ENCODE measurements around the gene SRMS.

The SRMS gene

DNA sequence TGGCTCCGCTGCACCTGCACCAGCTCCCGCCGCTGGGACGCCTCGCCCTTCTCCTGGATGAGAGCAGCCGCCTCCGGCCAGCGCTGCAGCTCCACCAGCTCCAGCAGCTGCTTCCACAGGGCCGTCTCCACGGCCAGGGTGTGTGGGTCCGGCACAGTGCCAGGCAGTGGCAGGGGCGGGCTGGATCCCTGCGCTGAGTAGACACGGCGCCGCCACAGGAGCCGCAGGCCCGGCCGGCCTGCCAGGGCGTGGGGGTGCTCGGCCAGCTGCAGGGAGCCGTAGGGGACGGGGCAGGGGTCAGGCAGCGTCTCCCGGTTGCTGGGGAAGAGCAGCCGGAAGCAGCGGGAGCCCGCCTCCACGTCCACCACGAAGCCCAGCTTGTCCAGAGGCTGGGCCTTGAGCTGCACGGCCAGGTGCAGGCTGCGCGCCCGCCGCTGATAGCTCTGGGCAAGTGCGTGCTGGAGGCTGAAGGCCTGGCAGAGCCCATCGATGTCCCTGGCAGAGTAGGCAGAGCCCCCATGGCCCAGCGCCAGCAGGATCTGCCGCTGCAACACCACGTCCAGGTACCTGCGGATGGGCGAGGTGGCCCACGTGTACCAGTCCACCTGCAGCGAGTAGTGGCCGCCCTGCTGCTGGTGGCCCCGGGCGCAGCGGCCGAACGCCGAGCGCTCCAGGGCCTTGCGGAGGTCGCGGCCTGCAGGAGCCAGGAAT, 15.8 kb upstream of the SRMS start:
- DNase-seq = no peak
- no peak overlapping the region for H2BK5ac ChIP-seq (ENCODE audit: low read depth, low read length, poor library complexity)
- H4K12ac ChIP-seq (ENCODE audit: low read depth, low read length) = no peak overlapping the region
- WGBS (ENCODE audit: extremely low coverage, insufficient coverage, insufficient read length) = no CpG with 5 or more reads among the region's 55 CpGs
- H3K14ac ChIP-seq (ENCODE audit: low read length) = no peak overlapping the region
- no peak overlapping the region for H2BK12ac ChIP-seq (ENCODE audit: low read length)
- H3K4ac ChIP-seq (ENCODE audit: low read depth, low read length) = no peak overlapping the region
- H3K79me2 ChIP-seq (ENCODE audit: control insufficient read depth, insufficient read depth, low read length, poor library complexity) = no peaks in the 10 kb centered on the region
- H4K8ac ChIP-seq (ENCODE audit: low read depth, low read length) = no peak overlapping the region
- no peaks in the 10 kb centered on the region for H3K4me1 ChIP-seq (ENCODE audit: control insufficient read depth in 1 of 2, insufficient read depth in 2 of 2, low read length in 2 of 2)
- H2AK5ac ChIP-seq (ENCODE audit: low read length) = no peak overlapping the region
- no peak overlapping the region for H2BK120ac ChIP-seq (ENCODE audit: insufficient read depth, low read length, poor library complexity)
- no peak overlapping the region for H2AFZ ChIP-seq (ENCODE audit: insufficient read depth, low read length, poor library complexity)
- H3K23ac ChIP-seq (ENCODE audit: low read length) = no peak overlapping the region
- H3K36me3 ChIP-seq (ENCODE audit: control insufficient read depth in 1 of 2, insufficient read depth in 2 of 2, low read length in 2 of 2) = peaks cover 34 to 53% of the 10 kb centered on the region in 2 experiments
- no peak overlapping the region for H4K91ac ChIP-seq (ENCODE audit: low read depth, low read length)
- H3K9me3 ChIP-seq (ENCODE audit: insufficient read depth, low read depth, low read length) = peaks cover 6% of the 10 kb centered on the region
- H3K9ac ChIP-seq (ENCODE audit: low read length) = no peak overlapping the region
- no peak overlapping the region for H3K18ac ChIP-seq (ENCODE audit: low read length)
- no peak overlapping the region for H3K4me3 ChIP-seq (ENCODE audit: low read depth, low read length)
- H3K27me3 ChIP-seq (ENCODE audit: insufficient read depth, low read length) = no peaks in the 10 kb centered on the region
- H3K27ac ChIP-seq (ENCODE audit: low read depth, low read length) = no peak overlapping the region
- no peak overlapping the region for H3K4me2 ChIP-seq (ENCODE audit: low read length)
- H3K79me1 ChIP-seq (ENCODE audit: low read length) = no peaks in the 10 kb centered on the region

GRCh38 chr20:63562461-63563224, 15.1 kb upstream of the SRMS start:
- no peak overlapping the region for H4K8ac ChIP-seq (ENCODE audit: low read depth, low read length)
- H4K91ac ChIP-seq (ENCODE audit: low read depth, low read length) = no peak overlapping the region
- H3K4ac ChIP-seq (ENCODE audit: low read depth, low read length) = no peak overlapping the region
- H3K27me3 ChIP-seq (ENCODE audit: insufficient read depth, low read length) = no peaks in the 10 kb centered on the region
- H3K79me2 ChIP-seq (ENCODE audit: control insufficient read depth, insufficient read depth, low read length, poor library complexity) = no peaks in the 10 kb centered on the region
- no peak overlapping the region for H3K23ac ChIP-seq (ENCODE audit: low read length)
- peaks cover 6% of the 10 kb centered on the region for H3K9me3 ChIP-seq (ENCODE audit: insufficient read depth, low read depth, low read length)
- H3K9ac ChIP-seq (ENCODE audit: low read length) = no peak overlapping the region
- H3K4me2 ChIP-seq (ENCODE audit: low read length) = no peak overlapping the region
- no CpG with 5 or more reads among the region's 54 CpGs for WGBS (ENCODE audit: extremely low coverage, insufficient coverage, insufficient read length)
- H3K14ac ChIP-seq (ENCODE audit: low read length) = no peak overlapping the region
- no peak overlapping the region for H2AK5ac ChIP-seq (ENCODE audit: low read length)
- no peak overlapping the region for H3K18ac ChIP-seq (ENCODE audit: low read length)
- H2BK120ac ChIP-seq (ENCODE audit: insufficient read depth, low read length, poor library complexity) = no peak overlapping the region
- no peak overlapping the region for H2BK12ac ChIP-seq (ENCODE audit: low read length)
- H3K79me1 ChIP-seq (ENCODE audit: low read length) = no peaks in the 10 kb centered on the region
- DNase-seq = no peak
- no peak overlapping the region for H2BK5ac ChIP-seq (ENCODE audit: low read depth, low read length, poor library complexity)
- H3K4me1 ChIP-seq (ENCODE audit: control insufficient read depth in 1 of 2, insufficient read depth in 2 of 2, low read length in 2 of 2) = no peaks in the 10 kb centered on the region
- no peak overlapping the region for H3K4me3 ChIP-seq (ENCODE audit: low read depth, low read length)
- H3K36me3 ChIP-seq (ENCODE audit: control insufficient read depth in 1 of 2, insufficient read depth in 2 of 2, low read length in 2 of 2) = peaks cover 34 to 50% of the 10 kb centered on the region in 2 experiments
- no peak overlapping the region for H4K12ac ChIP-seq (ENCODE audit: low read depth, low read length)
- no peak overlapping the region for H2AFZ ChIP-seq (ENCODE audit: insufficient read depth, low read length, poor library complexity)
- H3K27ac ChIP-seq (ENCODE audit: low read depth, low read length) = no peak overlapping the region

DNA sequence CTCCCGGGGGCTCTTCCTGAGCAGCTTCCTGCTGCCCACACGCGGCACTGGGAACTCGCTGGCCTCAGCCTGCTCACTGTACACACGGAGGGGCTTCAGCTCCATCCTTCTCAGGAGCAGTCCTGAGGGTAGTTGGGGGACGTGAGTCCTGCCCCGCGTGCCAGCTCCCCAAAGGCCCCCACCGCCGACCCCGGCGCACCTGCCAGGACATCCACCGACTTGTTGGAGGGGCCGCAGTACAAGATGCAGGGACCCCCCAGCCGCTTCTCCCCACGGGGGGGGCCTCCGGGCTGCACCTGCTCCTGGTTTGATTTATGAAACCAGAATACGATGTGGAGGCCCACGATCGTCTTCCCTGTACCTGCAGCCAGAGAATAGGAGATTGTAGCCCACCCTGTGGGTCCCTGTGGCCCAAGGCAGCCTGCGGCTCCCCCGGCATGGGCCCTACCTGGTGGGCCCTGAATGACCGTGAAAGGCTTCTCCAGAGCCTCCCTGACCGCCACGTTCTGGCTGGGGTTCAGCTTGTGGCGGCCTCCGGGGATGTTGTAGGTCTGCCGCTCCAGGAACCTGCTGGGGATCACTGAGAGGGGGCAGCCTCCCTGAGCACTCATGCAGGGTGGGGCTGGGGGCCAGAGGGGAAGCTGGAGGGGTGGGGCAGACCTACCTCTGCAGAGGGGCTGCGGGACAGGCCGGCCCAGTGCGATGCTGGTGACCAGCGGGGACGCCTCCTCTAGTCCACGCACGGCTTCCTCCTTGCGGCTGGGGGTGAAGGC, 14.3 kb upstream of the SRMS start:
- H3K23ac ChIP-seq (ENCODE audit: low read length) = no peak overlapping the region
- H3K36me3 ChIP-seq (ENCODE audit: control insufficient read depth in 1 of 2, insufficient read depth in 2 of 2, low read length in 2 of 2) = peaks cover 34 to 47% of the 10 kb centered on the region in 2 experiments
- H3K18ac ChIP-seq (ENCODE audit: low read length) = no peak overlapping the region
- H3K14ac ChIP-seq (ENCODE audit: low read length) = no peak overlapping the region
- no peak for DNase-seq
- no peak overlapping the region for H3K27ac ChIP-seq (ENCODE audit: low read depth, low read length)
- no peak overlapping the region for H2BK5ac ChIP-seq (ENCODE audit: low read depth, low read length, poor library complexity)
- H3K27me3 ChIP-seq (ENCODE audit: insufficient read depth, low read length) = no peaks in the 10 kb centered on the region
- WGBS (ENCODE audit: extremely low coverage, insufficient coverage, insufficient read length) = no CpG with 5 or more reads among the region's 36 CpGs
- no peak overlapping the region for H2BK120ac ChIP-seq (ENCODE audit: insufficient read depth, low read length, poor library complexity)
- H3K9ac ChIP-seq (ENCODE audit: low read length) = no peak overlapping the region
- no peak overlapping the region for H2AK5ac ChIP-seq (ENCODE audit: low read length)
- H3K9me3 ChIP-seq (ENCODE audit: insufficient read depth, low read depth, low read length) = peaks cover 4% of the 10 kb centered on the region
- H3K79me1 ChIP-seq (ENCODE audit: low read length) = no peaks in the 10 kb centered on the region
- no peaks in the 10 kb centered on the region for H3K4me1 ChIP-seq (ENCODE audit: control insufficient read depth in 1 of 2, insufficient read depth in 2 of 2, low read length in 2 of 2)
- no peak overlapping the region for H3K4ac ChIP-seq (ENCODE audit: low read depth, low read length)
- H4K91ac ChIP-seq (ENCODE audit: low read depth, low read length) = no peak overlapping the region
- no peak overlapping the region for H2BK12ac ChIP-seq (ENCODE audit: low read length)
- no peaks in the 10 kb centered on the region for H3K79me2 ChIP-seq (ENCODE audit: control insufficient read depth, insufficient read depth, low read length, poor library complexity)
- H3K4me3 ChIP-seq (ENCODE audit: low read depth, low read length) = no peak overlapping the region
- H4K8ac ChIP-seq (ENCODE audit: low read depth, low read length) = no peak overlapping the region
- no peak overlapping the region for H4K12ac ChIP-seq (ENCODE audit: low read depth, low read length)
- no peak overlapping the region for H2AFZ ChIP-seq (ENCODE audit: insufficient read depth, low read length, poor library complexity)
- no peak overlapping the region for H3K4me2 ChIP-seq (ENCODE audit: low read length)

DNA sequence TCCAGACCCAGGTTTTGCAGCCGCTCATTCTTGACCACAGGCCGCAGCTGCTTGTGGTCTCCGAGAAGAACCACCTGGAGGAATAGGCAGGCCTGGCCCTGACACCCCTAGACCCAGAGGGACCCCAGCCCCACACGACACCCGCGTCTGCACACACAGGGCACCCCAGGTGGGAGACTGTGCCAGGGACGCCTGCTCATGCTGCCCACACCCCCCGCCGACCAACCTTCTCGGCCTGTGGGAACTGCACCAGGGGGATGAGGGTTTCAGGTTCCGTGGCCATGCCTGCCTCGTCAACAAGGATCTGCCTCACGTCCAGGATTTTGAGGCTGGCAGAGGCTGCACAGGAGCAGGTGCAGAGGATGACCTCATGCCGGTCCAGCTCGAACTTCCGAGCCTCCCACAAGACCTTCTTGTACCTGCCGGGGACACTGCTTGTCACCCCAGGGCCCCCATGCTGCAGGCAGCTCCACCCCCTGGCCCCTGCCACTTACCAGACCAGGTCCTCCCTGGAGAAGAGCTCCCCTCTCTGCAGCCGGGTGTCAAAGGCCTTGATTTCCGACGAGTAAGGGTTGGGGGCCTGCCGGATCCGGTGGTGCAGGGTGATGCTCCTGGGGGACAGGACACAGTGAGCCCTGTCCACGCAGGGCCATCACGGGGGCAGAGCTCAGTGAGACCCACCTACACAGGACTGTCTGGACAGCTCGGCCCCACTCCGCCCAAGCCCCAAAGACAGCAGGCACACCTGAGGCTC, 13.5 kb upstream of the SRMS start:
- no peak overlapping the region for H2BK5ac ChIP-seq (ENCODE audit: low read depth, low read length, poor library complexity)
- H2AFZ ChIP-seq (ENCODE audit: insufficient read depth, low read length, poor library complexity) = no peak overlapping the region
- no peak overlapping the region for H3K4me2 ChIP-seq (ENCODE audit: low read length)
- H3K23ac ChIP-seq (ENCODE audit: low read length) = no peak overlapping the region
- H2BK120ac ChIP-seq (ENCODE audit: insufficient read depth, low read length, poor library complexity) = no peak overlapping the region
- H3K36me3 ChIP-seq (ENCODE audit: control insufficient read depth in 1 of 2, insufficient read depth in 2 of 2, low read length in 2 of 2) = peaks cover 33 to 45% of the 10 kb centered on the region in 2 experiments
- no peak overlapping the region for H3K18ac ChIP-seq (ENCODE audit: low read length)
- H3K27ac ChIP-seq (ENCODE audit: low read depth, low read length) = no peak overlapping the region
- H4K8ac ChIP-seq (ENCODE audit: low read depth, low read length) = no peak overlapping the region
- no peak overlapping the region for H2BK12ac ChIP-seq (ENCODE audit: low read length)
- H3K14ac ChIP-seq (ENCODE audit: low read length) = no peak overlapping the region
- H4K12ac ChIP-seq (ENCODE audit: low read depth, low read length) = no peak overlapping the region
- no peak overlapping the region for H4K91ac ChIP-seq (ENCODE audit: low read depth, low read length)
- no peaks in the 10 kb centered on the region for H3K27me3 ChIP-seq (ENCODE audit: insufficient read depth, low read length)
- no peaks in the 10 kb centered on the region for H3K4me1 ChIP-seq (ENCODE audit: control insufficient read depth in 1 of 2, insufficient read depth in 2 of 2, low read length in 2 of 2)
- no peak overlapping the region for H3K9ac ChIP-seq (ENCODE audit: low read length)
- peaks cover 4% of the 10 kb centered on the region for H3K9me3 ChIP-seq (ENCODE audit: insufficient read depth, low read depth, low read length)
- H3K4me3 ChIP-seq (ENCODE audit: low read depth, low read length) = no peak overlapping the region
- H2AK5ac ChIP-seq (ENCODE audit: low read length) = no peak overlapping the region
- no peak for DNase-seq
- no CpG with 5 or more reads among the region's 26 CpGs for WGBS (ENCODE audit: extremely low coverage, insufficient coverage, insufficient read length)
- no peak overlapping the region for H3K4ac ChIP-seq (ENCODE audit: low read depth, low read length)
- H3K79me2 ChIP-seq (ENCODE audit: control insufficient read depth, insufficient read depth, low read length, poor library complexity) = no peaks in the 10 kb centered on the region
- no peaks in the 10 kb centered on the region for H3K79me1 ChIP-seq (ENCODE audit: low read length)
